ENCODE data around the gene LRRC14B.

- no peak for TF ChIP-seq CTCF (IDR thresholded peaks at IDR 0.05)
- TF ChIP-seq EP300 (IDR thresholded peaks at IDR 0.05): no peak
These were observed 48.3 kb upstream of the LRRC14B start for GRCh38 chr5:143041-143440.

Measured in sigmoid colon (tissue), 4 donors.